NCI-H1048 (cell line): ENCODE results near the gene C16orf90.
"Not testable (repeated sequence)": the region's sequence is repeated elsewhere in the genome, so short reads cannot be mapped to it uniquely, and the experiment has no call there.

Experiments used
- DNase-seq: peaks from one replicate; lab custom pipeline; 2025; lab: John Stamatoyannopoulos, UW

Gene C16orf90, protein sequence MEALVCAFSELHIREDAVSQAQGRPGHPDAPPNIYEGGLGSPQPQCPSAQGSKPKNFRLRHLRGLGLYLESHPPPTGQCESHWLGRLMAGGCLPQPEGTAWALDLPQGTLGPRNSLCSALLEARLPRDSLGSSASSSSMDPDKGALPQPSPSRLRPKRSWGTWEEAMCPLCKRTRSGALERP

DNA sequence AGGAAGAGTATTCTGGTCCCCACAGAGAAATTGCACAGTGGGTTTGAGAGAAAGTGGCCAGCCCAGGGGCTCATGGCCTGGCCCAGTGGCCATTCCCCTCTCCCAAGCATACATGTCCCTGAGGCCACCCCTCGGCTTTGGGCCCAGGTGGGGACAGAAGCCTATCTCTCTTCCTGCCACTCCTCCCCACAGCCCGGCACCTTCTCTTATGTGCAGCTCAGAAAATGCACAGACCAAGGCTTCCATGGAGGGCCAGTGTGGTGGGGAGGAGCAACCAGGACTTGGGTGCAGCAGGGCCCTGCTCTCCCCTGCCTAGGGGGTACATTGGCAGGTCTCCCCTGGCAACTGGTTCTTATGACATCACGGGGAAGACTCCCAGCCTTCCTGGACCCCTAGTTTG is at the start of gene C16orf90:
Gene C16orf90 (minus strand): TSS at position 314 of the 400 bp plus-strand sequence. CDS start 68 bp downstream, at position 246.
- no peak for DNase-seq

DNA sequence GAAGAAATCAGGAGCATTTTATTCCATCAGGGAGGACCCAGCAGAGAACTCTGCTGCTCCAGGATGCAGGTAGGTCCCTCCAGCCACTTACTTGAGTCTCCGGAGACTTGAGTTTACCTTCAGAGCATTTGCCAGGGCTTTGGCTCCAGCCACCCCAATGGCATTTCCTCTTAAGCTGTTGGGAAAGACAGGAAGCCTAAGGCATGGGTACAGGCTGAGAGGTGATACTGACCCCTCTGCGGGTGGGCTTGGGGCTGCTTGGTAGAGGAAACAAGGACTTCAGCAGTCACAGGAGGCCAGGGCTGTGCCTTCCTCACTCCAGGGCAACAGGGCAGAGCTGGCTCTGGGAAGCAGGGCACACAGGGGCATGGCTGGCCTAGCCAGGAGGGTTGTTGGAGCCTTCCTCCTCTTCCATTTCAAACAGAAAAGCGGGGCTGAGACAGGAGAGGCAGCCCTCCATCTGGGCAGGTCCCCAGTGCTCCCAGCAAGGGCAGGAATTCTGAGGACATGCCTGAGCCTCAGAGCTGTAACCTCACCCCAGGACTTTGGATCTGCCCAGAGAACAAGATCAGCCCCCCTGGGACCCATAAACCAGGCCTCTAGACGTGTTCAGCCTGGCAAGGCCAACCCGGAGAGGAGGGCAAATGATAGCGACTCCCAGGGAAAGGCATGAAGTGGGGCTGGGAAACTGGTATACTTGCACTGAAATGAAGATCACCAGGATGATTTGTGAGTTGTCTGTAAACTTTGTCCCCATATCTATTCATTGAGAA is 47.5 kb upstream of the C16orf90 start:
- no peak for DNase-seq

DNA sequence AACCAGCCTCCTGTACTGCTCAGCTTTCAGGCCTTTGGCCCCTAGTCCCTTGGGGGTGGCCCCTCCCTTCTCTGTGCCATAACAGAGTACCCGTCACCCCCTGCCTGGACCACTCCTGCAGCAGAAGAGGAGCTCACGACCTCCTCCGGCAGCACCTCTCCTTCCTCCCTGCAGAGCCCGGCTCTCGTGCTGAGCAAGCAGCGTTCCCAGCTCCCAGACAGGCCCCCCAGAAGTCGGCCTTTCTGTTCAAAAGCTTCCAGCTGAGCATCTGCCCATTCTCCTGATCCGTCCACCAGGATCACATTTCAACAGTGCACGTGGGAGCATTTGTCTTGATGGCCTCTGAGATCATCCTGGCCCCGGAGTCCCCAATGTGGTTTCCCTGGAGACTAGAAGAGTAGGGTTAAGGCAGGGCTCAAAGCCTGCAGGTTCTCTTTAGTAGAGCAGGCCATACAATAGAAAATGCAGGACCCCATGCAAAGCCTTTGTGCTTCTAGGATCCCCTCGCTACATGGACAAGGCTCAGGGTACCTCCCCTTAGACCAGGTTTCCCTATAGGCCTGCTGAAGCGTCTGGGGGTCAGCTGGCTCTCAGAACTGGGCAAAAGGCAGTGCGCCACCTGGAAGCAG is 46.4 kb upstream of the C16orf90 start:
- no peak for DNase-seq

DNA sequence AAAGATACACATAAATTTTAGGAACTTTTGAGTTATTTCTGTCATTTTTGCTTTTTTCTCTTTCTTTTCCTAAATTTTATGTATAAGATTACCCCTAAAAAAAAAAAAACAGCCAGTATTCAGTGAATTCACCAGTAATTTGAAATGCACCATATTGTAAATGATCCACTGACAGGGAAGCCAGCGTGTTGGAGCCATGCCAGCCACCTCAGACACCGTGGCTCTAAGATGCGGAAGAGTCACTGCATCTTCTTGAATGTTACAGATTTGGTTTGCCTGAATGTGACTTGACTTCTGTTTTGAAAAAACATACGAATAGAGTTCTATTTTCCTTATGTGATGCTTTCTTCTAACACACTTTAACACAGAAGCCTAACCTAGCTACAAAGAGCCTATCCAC is 42.9 kb upstream of the C16orf90 start:
- no peak for DNase-seq

DNA sequence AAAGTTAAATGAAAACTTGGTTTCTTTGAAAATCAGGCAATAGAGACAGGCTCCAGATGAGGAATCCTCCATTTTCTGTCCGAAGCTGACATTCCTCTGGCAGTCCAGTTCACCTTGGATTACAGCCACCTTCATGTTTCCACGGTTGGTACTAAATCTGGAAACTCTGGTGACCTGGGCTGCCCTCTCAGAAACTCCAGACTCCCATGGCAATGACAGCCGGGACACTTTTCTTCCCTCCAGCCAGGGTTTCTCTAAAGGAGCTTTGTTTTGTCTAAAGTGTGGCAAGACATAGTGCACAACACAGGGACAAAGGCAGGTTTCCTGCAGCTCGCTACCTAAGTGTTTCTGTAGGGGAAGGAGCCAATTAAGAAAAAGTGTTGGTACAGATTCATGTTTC is 41.6 kb upstream of the C16orf90 start:
- DNase-seq: no peak

DNA sequence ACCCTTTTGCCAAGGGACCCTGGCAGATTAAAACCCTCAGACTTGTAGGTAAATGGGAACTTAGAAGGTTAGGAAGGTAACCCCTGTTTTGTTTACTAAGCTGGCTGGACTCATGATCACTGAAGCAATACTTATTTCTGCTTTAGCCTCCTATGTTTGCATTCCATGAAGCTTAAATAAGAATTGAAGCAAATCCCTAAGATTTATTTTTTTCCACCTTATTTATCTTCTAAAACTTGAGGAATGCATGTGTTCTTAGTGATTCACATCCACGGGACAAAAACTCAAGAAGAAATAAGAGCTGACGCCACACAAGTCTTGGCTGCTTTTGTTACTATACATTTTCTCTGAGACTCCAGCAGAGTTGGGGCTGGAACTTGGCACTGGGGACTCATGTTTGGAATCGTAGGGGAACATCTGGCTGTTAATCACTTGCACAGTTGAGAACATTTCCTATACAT is 41.0 kb upstream of the C16orf90 start:
- no peak for DNase-seq

DNA sequence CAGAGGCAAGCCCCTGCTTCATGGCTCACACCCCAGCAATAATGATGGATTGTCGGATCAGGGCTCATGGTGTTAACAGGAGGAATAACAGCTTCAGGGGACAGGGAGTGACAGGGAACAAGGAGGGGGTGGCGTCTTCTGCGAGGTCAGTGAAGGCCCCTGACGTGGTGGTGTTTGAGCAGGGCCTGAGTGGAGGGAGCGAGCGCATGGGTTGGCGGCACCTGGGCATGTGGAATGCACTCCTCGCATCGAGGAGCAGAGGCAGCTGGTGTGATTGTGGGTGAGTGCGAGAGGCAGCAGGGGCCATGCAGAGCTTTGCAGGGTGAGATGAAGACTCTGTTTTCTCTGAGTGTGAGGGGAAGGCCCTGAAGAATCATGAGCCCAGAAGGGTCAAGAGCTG is 38.8 kb upstream of the C16orf90 start:
- no peak for DNase-seq

DNA sequence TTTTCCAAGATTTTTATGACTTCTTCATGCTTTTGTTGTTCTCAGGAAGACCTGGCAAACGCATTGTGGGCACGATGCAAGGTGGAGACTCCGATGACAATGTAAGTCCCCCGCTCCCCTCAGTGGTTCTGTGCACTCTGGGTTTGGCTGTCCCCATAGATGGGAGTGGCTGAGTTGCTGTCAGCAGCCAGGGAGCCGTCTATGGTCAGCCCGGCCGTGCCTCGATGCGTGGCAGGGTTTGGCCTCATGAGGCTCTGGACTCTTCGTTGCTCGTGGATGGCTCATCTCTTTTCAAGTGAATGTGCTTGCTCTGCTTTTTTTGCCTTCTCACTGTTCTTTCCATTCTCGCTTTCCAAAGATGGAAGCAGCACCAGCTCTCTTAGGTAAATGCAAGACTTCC is 37.5 kb upstream of the C16orf90 start:
- DNase-seq: no peak

DNA sequence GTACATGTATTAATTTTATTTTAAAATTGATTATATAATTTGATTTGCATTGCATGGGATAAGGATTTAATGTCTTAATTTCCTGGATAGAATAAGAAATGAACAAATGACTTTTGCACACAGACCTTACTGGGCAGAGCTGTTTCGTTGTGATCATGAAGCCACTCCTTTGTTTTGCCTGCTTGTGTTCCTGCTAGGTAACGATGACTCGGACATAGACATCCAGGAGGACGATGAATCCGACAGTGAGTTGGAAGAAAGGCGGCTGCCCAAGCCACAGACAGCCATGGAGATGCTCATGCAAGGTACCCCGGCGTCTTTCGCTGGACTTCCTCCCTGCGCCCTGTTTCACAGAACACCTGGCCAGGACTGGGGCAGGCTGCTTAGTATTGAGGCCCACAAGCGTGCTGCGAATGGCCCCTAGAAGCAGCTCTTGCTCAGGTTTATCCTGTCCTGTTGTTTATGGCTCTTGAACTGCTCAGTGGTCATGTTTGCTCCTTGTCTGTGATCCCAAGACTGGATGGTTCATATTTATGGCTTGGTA is 35.2 kb upstream of the C16orf90 start:
- DNase-seq: no peak

DNA sequence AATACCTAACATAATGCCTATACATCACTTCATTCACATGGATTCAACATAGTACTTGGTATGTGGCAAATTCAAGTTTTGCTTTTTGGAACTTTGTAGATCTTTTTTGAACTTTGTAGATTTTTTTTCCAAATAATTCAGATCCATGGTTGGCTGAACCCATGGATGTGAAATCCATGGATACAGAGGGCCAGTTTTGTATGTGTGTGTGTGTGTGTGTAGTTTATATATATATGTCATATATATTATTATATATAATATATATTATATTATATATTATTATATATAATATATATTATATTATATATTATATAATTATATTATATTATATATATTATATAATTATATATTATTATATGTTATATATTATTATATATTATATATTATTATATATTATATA is 33.9 kb upstream of the C16orf90 start:
- no peak for DNase-seq

DNA sequence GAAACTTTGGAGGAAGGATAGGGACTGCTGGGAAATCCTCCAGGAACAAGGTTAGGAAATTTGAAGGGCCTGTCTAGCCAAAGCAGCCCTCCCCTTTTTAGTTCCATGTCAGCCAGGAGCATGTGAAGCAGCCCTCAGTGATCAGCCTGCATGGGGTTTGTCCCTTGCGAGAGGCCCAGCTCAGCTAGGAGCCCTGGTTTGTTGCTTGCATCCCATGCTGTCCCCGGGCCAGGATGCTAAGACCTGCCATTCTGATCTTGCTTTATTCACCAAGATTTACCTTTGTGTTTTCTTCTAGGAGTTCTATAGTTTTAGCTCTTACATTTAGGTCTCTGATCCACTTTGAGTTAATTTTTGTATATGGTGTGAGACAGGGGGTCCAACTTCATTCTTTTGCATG is 33.1 kb upstream of the C16orf90 start:
- DNase-seq: no peak

DNA sequence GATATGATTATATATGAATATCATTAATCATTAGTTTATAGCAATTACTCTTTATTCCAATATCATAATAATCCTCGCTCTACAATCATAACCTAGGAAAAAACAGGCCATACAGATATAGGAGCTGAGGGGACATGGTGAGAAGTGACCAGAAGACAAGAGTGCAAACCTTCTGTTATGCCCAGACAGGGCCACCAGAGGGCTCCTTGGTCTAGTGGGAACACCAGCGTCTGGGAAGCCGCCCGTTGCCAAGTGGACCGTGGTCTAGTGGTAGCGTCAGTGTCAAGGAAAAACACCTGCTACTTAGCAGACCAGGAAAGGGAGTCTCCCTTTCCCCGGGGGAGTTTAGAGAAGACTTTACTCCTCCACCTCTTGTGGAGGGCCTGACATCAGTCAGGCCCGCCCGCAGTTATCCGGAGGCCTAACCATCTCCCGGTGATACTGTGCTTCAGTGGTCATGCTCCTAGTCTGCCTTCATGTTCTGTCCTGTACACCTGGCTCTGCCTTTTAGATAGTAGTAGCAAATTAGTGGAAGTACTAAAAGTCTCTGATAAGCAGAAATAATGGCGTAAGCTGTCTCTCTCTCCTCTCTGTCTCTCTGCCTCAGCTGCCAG is 32.0 kb upstream of the C16orf90 start:
- DNase-seq: not testable (repeated sequence)

DNA sequence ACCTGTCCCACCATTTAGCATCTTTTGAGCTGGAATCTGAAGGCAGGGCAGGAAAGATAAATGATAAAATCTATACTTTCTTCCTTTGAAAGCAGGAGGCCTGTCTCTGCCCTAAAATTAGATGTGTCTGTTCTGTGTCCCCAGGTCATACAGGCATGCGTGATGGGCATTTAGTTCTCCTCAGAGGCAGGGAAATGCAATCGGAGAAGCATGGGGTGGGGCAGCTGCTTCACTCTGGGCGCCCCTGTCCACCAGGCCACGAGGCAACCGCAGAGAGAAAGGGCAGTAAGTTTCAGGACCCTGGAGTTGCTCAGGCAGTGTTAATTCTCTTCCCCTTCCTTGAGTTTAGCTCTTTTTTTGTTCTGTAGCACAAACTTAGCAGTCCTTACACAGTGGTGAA is 30.7 kb upstream of the C16orf90 start:
- no peak for DNase-seq

DNA sequence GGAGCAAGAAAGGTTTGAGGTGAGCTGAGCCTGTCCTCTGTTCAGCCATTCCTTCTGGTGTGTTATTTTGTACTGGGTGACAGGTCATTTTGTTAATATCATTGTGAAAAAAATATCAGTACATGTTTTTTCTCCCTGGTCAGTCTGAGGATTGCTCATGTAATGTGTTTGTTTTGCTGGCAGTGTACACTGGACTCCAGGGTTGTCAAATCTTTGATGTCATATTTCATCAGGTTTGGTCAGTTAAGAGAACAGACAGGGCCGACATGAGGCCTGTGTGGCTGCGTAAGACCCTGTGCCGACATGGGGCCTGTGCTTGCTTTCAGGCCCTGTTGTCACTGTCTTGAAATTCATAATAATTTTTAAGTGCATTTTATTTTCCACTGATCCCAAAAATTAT is 28.0 kb upstream of the C16orf90 start:
- no peak for DNase-seq

DNA sequence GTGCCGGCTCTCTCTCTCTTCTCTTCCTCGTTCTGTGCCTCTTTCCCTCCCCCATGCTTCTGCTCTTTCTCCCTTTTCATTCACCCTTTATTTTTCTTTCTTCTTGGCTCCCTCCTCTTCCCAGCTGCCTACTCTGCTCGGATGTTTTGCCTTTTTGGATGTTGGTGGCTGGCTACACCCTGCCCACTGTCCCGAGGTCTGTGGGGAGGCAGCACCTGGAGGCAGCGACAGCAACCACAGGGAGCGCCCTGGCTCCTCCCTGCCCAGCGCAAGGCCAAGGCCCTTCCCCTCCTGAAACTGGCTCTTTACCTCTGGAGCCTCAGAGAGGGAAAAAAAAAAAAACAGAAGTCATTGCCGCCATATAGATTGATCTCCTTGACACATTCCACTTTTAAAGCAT is 25.6 kb upstream of the C16orf90 start:
- DNase-seq: no peak

DNA sequence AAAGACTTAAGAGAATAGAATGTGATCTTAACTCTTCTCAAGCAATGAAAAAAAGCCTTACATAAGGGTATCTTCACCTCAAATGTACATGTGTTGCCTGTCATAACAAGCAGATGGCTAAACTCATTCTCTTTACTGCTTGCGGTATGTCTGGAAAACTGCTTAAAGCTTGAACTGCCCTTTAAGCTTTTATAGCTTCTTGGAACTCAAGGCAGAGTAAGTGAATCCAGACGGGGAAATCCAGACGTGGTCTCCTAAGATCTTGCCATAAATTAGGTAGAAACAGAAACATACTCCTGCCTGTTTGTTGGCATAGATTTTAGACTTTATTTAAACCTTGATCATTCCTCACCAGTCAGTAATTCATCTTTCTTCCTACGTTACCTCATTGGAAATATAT is 25.1 kb upstream of the C16orf90 start:
- DNase-seq: no peak

DNA sequence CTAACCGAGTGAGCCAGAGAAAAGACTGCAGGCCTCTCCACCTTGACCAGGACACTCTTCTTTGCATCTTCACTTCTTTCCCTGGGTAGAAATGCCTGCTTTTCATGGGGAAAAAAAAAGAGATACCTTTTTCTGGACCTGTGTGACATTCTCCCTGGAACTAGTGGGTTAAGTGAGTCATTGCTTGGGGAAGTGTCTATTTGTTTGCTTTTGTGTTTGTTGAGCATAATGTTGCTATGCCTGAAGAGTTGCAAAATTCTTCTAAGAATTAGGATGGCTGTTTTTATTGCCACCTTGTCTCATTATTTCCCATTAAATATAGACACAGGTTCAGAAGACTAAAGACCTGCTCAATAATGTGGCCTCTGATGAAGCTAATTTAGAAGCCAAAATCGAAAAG is 24.3 kb upstream of the C16orf90 start:
- DNase-seq: no peak

DNA sequence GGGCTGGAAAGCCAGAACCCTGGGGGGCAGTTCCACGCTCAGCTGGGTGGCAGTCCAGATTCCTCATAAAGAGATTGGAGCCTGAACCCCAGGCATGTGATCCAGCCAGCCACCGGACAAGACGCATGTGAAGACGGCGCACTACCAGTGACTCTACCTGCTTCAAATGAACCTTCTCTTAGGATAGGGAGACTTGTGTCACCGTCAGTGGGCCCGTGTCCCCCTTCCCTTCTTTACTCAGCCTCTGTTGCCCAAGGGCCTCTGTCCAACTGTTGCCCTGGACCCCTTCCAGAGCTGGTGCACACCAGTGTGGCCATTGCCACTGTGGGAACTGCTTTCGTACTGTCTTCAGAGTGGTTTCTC is 23.7 kb upstream of the C16orf90 start:
- no peak for DNase-seq

DNA sequence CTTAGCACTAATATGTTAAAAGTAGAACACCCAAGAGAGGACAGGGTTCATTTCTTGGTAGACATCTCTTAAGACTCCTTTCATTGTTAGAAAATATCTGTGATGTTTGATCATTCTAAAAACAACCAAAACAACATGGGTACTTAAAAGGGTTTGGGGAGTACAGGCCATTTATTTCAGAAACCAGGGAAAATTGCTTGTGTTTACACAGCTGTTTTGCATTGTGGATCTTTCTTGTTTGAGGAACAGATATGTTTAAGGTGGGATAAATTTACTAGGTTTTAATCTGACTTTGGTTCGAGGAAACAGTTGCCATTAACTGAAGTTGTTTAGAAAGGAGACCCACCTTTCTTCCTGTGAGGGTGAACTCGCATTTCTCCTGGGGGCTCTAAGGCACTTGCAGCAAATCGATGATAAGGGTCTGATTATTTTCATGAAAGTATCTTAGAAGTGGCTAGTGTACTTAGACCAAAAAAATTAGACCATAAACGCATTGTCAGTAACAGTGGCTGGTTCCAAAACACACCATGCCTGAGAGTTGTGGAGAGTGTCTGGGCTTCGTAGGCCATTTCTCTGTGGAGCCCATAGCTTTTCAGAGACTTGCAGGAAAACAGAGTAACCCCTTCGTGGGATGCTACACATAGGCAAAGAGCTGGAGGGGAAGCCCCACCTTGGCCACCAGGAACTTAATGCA is 23.1 kb upstream of the C16orf90 start:
- DNase-seq: no peak

DNA sequence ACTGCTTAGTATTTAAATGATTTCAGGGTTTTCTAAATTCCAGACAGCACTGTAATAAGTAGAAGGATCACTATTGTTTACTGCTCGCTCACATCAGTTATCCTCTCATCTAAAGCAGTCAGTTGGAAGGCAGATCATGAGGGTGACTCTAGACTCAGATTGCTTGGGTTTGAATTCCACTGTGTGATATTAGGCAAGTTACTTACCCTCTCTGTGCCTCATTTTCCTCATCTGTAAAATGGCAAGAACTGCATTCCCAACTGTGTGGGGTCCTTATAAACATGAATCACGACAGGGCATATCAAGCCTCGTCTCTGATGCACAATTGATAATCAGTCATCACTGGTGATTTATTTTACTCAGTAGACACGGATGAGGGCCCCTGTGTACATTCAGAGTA is 20.6 kb upstream of the C16orf90 start:
- DNase-seq: no peak

DNA sequence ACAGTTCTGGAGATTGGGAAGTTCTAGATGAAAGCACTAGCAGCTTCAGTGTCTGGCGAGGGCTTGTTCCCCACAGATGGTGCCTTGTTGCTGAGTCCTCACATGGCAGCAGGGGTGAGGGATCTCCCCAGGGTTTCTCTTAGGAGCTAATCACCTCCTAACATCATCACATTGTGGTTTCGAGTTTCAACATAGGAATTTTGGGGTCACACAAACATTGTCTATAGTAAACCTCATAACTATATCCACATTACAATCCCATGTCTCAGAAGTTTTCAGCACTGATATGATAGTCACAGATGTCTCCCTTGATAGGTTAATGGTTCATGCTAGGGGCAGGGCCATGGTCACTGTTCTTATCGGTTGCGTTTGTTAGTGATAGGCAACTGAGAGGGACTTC is 19.3 kb upstream of the C16orf90 start:
- no peak for DNase-seq
